ENCODE results near the gene PDZRN3. TPM values are rescaled to one million over a fixed set of nuclear protein-coding genes. Genes with fewer than 3 reads are reported as not detected.
A peak's percentile ranks its signal among the peaks of the same experiment; 100 is the strongest.

PDZRN3 gene
- total RNA-seq, 1 donor from 2014 or later = 19.8 TPM

GRCh38 chr3:73547427-73548248 is 77.1 kb downstream of the PDZRN3 start:
- TF ChIP-seq CTCF (IDR thresholded peaks at IDR 0.05; ENCODE audit: insufficient read depth, low read depth, low read length) = no peak
- no peak for TF ChIP-seq EZH2 (IDR thresholded peaks at IDR 0.05; ENCODE audit: insufficient read depth, low read length)
- H3K79me2 ChIP-seq (ENCODE audit: insufficient read depth, low read length) = no peaks in the 10 kb centered on the region
- H3K9me3 ChIP-seq (ENCODE audit: insufficient read depth, low read depth, low read length) = no peaks in the 10 kb centered on the region
- Mint-ChIP-seq H3K36me3 (ENCODE audit: low read depth, unreplicated experiment) (peaks cover 6% of the 10 kb centered on the region), H3K4me1 (ENCODE audit: low read depth, unreplicated experiment) (peaks cover 66% of the 10 kb centered on the region), H3K27ac (ENCODE audit: unreplicated experiment) (peak overlapping the region; percentile 97), H3K4me3 (ENCODE audit: unreplicated experiment) (peak overlapping the region; percentile 31), H3K9me3 (ENCODE audit: unreplicated experiment) (no peaks in the 10 kb centered on the region), H3K27me3 (ENCODE audit: low read depth, unreplicated experiment) (no peaks in the 10 kb centered on the region)
- no peaks in the 10 kb centered on the region for H3K27me3 ChIP-seq (ENCODE audit: insufficient read depth, low read length)
- no peaks in the 10 kb centered on the region for H4K20me1 ChIP-seq (ENCODE audit: insufficient read depth, low read length)
- no peaks in the 10 kb centered on the region for H3K36me3 ChIP-seq (ENCODE audit: insufficient read depth, low read length)
- peak overlapping the region; percentile 42 for H3K9ac ChIP-seq (ENCODE audit: low read length)
- H3K4me3 ChIP-seq (ENCODE audit: insufficient read depth, low read depth, low read length) = peak overlapping the region; percentile 1
- DNase-seq (ENCODE audit: low read depth) (peak; percentile 77), FAIRE-seq (peak; percentile 66)
- peak overlapping the region; percentile 81 for H3K27ac ChIP-seq (ENCODE audit: low read depth, low read length)
- peaks cover 22% of the 10 kb centered on the region for H3K4me1 ChIP-seq (ENCODE audit: insufficient read depth, low read length)
- peak overlapping the region; percentile 75 for H3K4me2 ChIP-seq (ENCODE audit: low read length)
- H2AFZ ChIP-seq (ENCODE audit: low read depth, low read length) = peak overlapping the region; percentile 29

GRCh38 chr3:73546961-73547360 is 77.8 kb downstream of the PDZRN3 start:
- no peak for TF ChIP-seq EZH2 (IDR thresholded peaks at IDR 0.05; ENCODE audit: insufficient read depth, low read length)
- no peak for TF ChIP-seq CTCF (IDR thresholded peaks at IDR 0.05; ENCODE audit: insufficient read depth, low read depth, low read length)
- Histone ChIP-seq H3K9ac (ENCODE audit: low read length) (peak overlapping the region; percentile 42), H3K9me3 (ENCODE audit: insufficient read depth, low read depth, low read length) (no peaks in the 10 kb centered on the region), H3K4me2 (ENCODE audit: low read length) (peak overlapping the region; percentile 75), H3K27ac (ENCODE audit: low read depth, low read length) (peak overlapping the region; percentile 81), H3K4me3 (ENCODE audit: insufficient read depth, low read depth, low read length) (peak overlapping the region; percentile 1), H3K27me3 (ENCODE audit: insufficient read depth, low read length) (no peaks in the 10 kb centered on the region), H3K36me3 (ENCODE audit: insufficient read depth, low read length) (no peaks in the 10 kb centered on the region), H4K20me1 (ENCODE audit: insufficient read depth, low read length) (no peaks in the 10 kb centered on the region), H3K79me2 (ENCODE audit: insufficient read depth, low read length) (no peaks in the 10 kb centered on the region), H3K4me1 (ENCODE audit: insufficient read depth, low read length) (peaks cover 22% of the 10 kb centered on the region), H2AFZ (ENCODE audit: low read depth, low read length) (peak overlapping the region; percentile 29)
- no peaks in the 10 kb centered on the region for H3K27me3 Mint-ChIP-seq (ENCODE audit: low read depth, unreplicated experiment)
- H3K4me3 Mint-ChIP-seq (ENCODE audit: unreplicated experiment) = peak overlapping the region; percentile 31
- H3K36me3 Mint-ChIP-seq (ENCODE audit: low read depth, unreplicated experiment) = peaks cover 6% of the 10 kb centered on the region
- no peaks in the 10 kb centered on the region for H3K9me3 Mint-ChIP-seq (ENCODE audit: unreplicated experiment)
- DNase-seq (ENCODE audit: low read depth) = peak; percentile 98
- peak; percentile 93 for FAIRE-seq
- H3K27ac Mint-ChIP-seq (ENCODE audit: unreplicated experiment) = peak overlapping the region; percentile 97
- H3K4me1 Mint-ChIP-seq (ENCODE audit: low read depth, unreplicated experiment) = peaks cover 62% of the 10 kb centered on the region

- no peaks in the 10 kb centered on the region for H4K20me1 ChIP-seq (ENCODE audit: insufficient read depth, low read length)
- FAIRE-seq (no peak), DNase-seq (ENCODE audit: low read depth) (no peak)
- no peaks in the 10 kb centered on the region for H3K36me3 ChIP-seq (ENCODE audit: insufficient read depth, low read length)
- no peaks in the 10 kb centered on the region for H3K9me3 ChIP-seq (ENCODE audit: insufficient read depth, low read depth, low read length)
- no peaks in the 10 kb centered on the region for H3K27me3 ChIP-seq (ENCODE audit: insufficient read depth, low read length)
- peaks cover 22% of the 10 kb centered on the region for H3K4me1 ChIP-seq (ENCODE audit: insufficient read depth, low read length)
- H3K36me3 Mint-ChIP-seq (ENCODE audit: low read depth, unreplicated experiment) = peaks cover 6% of the 10 kb centered on the region
- no peak overlapping the region for H3K9ac ChIP-seq (ENCODE audit: low read length)
- H2AFZ ChIP-seq (ENCODE audit: low read depth, low read length) = no peak overlapping the region
- H3K4me1 Mint-ChIP-seq (ENCODE audit: low read depth, unreplicated experiment) = peaks cover 47% of the 10 kb centered on the region
- H3K27me3 Mint-ChIP-seq (ENCODE audit: low read depth, unreplicated experiment) = no peaks in the 10 kb centered on the region
- no peak overlapping the region for H3K4me3 Mint-ChIP-seq (ENCODE audit: unreplicated experiment)
- H3K27ac Mint-ChIP-seq (ENCODE audit: unreplicated experiment) = no peak overlapping the region
- no peaks in the 10 kb centered on the region for H3K79me2 ChIP-seq (ENCODE audit: insufficient read depth, low read length)
- no peak overlapping the region for H3K4me2 ChIP-seq (ENCODE audit: low read length)
- H3K4me3 ChIP-seq (ENCODE audit: insufficient read depth, low read depth, low read length) = no peak overlapping the region
- H3K27ac ChIP-seq (ENCODE audit: low read depth, low read length) = no peak overlapping the region
- H3K9me3 Mint-ChIP-seq (ENCODE audit: unreplicated experiment) = peaks cover 2% of the 10 kb centered on the region
- TF ChIP-seq EZH2 (IDR thresholded peaks at IDR 0.05; ENCODE audit: insufficient read depth, low read length) (no peak), CTCF (IDR thresholded peaks at IDR 0.05; ENCODE audit: insufficient read depth, low read depth, low read length) (no peak)
Measured at GRCh38 chr3:73543412-73543811, 81.3 kb downstream of the PDZRN3 start.

Data from astrocyte (in vitro differentiated cells and primary cell).